HepG2 (cell line): ENCODE data around the gene IRF1. TPM values are rescaled to one million over a fixed set of nuclear protein-coding genes. Genes with fewer than 3 reads are reported as not detected.

Experiments used
- ATAC-seq: fragments of 200-7000 bp; cut with Tn5 transposase; 3 replicates; pipeline ENCODE4 v1.9.1; 2020; ENCODE audit warnings: mild to moderate bottlenecking, moderate library complexity
- BruUV-seq: library from RNA; stranded (reverse); fragments of 400-500 nt; replicated peaks from 2 replicates; lab custom pipeline; 2021; lab: Mats Ljungman, UMichigan
- CTCF ChIA-PET: fragments of 300-600 bp; formaldehyde crosslinking; extraction: SDS; loops from one replicate; lab custom pipeline; 2021; ENCODE audit warnings: low total read pairs, inconsistent platforms, low intra/inter-chr PET ratio; lab: Yijun Ruan, JAX
- POLR2A ChIA-PET: fragments of 350-600 bp; sonication (Branson Sonifier 250); formaldehyde crosslinking; loops from one replicate; lab custom pipeline; 2020; ENCODE audit warnings: antibody characterized with exemption, inconsistent platforms; lab: Yijun Ruan, JAX
- DNase-seq: peaks from one replicate; pipeline ENCODE4 v3.0.0-alpha.2; 2015; ENCODE audit warnings: low spot score
- FAIRE-seq: peaks from 3 replicates; lab custom pipeline; 2011; peaks lifted over from hg19 to GRCh38; lab: Jason Lieb, UNC
- H2AFZ ChIP-seq: one replicate; pipeline ENCODE4 v1.6.1; 2011; ENCODE audit warnings: low read length, inconsistent platforms
- H3K27ac ChIP-seq: fragments of 300-600 bp; 3 replicates; pipeline ENCODE4 v1.8.0; 2011; ENCODE audit warnings: mixed run types, mild to moderate bottlenecking, mixed read lengths, low read length, inconsistent platforms; ENCODE audit not compliant: insufficient read depth; ENCODE audit errors: extremely low read length
- H3K27me3 ChIP-seq, 2 experiments: fragments of 200-600 bp in 1 of 2; 2 replicates in 1 of 2; 3 replicates in 1 of 2; pipeline versions ENCODE4 v1.6.0 to v1.8.0; 2011; ENCODE audit warnings: low read length in 2 of 2, mild to moderate bottlenecking in 2 of 2, moderate library complexity in 2 of 2, inconsistent platforms in 1 of 2; ENCODE audit not compliant: insufficient read depth in 2 of 2, control insufficient read depth in 1 of 2
- H3K36me3 ChIP-seq, 2 experiments: fragments of 200-600 bp in 1 of 2; replicated peaks in 1 of 2; 2 replicates in 1 of 2; 3 replicates in 1 of 2; pipeline versions ENCODE4 v1.5.1 to v1.8.0; 2011; ENCODE audit warnings: low read length in 2 of 2, inconsistent platforms in 1 of 2; ENCODE audit not compliant: insufficient read depth in 2 of 2, control insufficient read depth in 1 of 2
- H3K4me1 ChIP-seq: 2 replicates; pipeline ENCODE4 v1.5.1; 2012; ENCODE audit warnings: low read length, inconsistent platforms; ENCODE audit not compliant: insufficient read depth
- H3K4me2 ChIP-seq: 2 replicates; pipeline ENCODE4 v1.6.0; 2011; ENCODE audit warnings: low read depth, low read length, inconsistent platforms
- H3K4me3 ChIP-seq, 3 experiments: fragments of 200-600 bp in 1 of 3; sonication (generic), shearing (Covaris generic) in 1 of 3; replicated peaks in 1 of 3; 2 replicates each; pipeline ENCODE4 v1.5.1; 2011 to 2016; ENCODE audit warnings: low read length in 3 of 3, inconsistent platforms in 2 of 3, low read depth in 2 of 3, mild to moderate bottlenecking in 2 of 3, control low read depth in 1 of 3, mixed read lengths in 1 of 3; ENCODE audit not compliant: insufficient read depth in 1 of 3
- H3K79me2 ChIP-seq: one replicate; pipeline ENCODE4 v1.6.1; 2011; ENCODE audit warnings: low read length, inconsistent platforms; ENCODE audit not compliant: insufficient read depth
- H3K9ac ChIP-seq: 2 replicates; pipeline ENCODE4 v1.6.0; 2011; ENCODE audit warnings: mild to moderate bottlenecking, low read depth, low read length, inconsistent platforms; ENCODE audit not compliant: insufficient read depth
- H3K9me3 ChIP-seq: 2 replicates; pipeline ENCODE4 v1.5.1; 2012; ENCODE audit warnings: mild to moderate bottlenecking, low read length
- H4K20me1 ChIP-seq: 2 replicates; pipeline ENCODE4 v1.6.0; 2011; ENCODE audit warnings: inconsistent platforms, mild to moderate bottlenecking, low read length, moderate library complexity; ENCODE audit not compliant: insufficient read depth
- CCAR2 ChIP-seq: fragments of 200-400 bp; formaldehyde crosslinking; optimal IDR thresholded peaks from 2 replicates; pipeline ENCODE3; 2018; ENCODE audit warnings: low read depth, mild to moderate bottlenecking, low read length, moderate library complexity
- HOXA5 ChIP-seq: sonication (generic); formaldehyde crosslinking; IDR thresholded peaks from 2 replicates; pipeline ENCODE4 v1.4.0; 2020; ENCODE audit warnings: missing genetic modification reagents
- IKZF4 ChIP-seq: sonication (generic); formaldehyde crosslinking; IDR thresholded peaks from 2 replicates; pipeline ENCODE4 v1.5.1; 2020; ENCODE audit warnings: borderline replicate concordance, mild to moderate bottlenecking, low read depth, missing genetic modification reagents; ENCODE audit errors: not compliant biosample characterization
- KAT2B ChIP-seq: fragments of 150-350 bp; IDR thresholded peaks from 2 replicates; pipeline ENCODE4 v1.6.1; 2014; ENCODE audit warnings: low read depth, low read length, borderline replicate concordance
- KDM1A ChIP-seq: IDR thresholded peaks from 2 replicates; pipeline ENCODE4 v1.6.1; 2016; ENCODE audit warnings: missing compliant biosample characterization
- MEF2D ChIP-seq: sonication (generic); formaldehyde crosslinking; IDR thresholded peaks from 2 replicates; pipeline ENCODE4 v1.5.1; 2020; ENCODE audit warnings: mild to moderate bottlenecking, missing genetic modification reagents
- RXRB ChIP-seq: IDR thresholded peaks from 2 replicates; pipeline ENCODE4 v1.6.1; 2016; ENCODE audit warnings: borderline replicate concordance, missing genetic modification reagents, missing compliant biosample characterization
- ZC3H13 ChIP-seq: sonication (generic); formaldehyde crosslinking; IDR thresholded peaks from 2 replicates; pipeline ENCODE4 v1.8.1; 2023; ENCODE audit warnings: mild to moderate bottlenecking, missing genetic modification reagents, moderate library complexity
- ZNF263 ChIP-seq: sonication (generic); formaldehyde crosslinking; IDR thresholded peaks from 2 replicates; pipeline ENCODE4 v1.4.0; 2020; ENCODE audit warnings: missing genetic modification reagents
- ZNF264 ChIP-seq: sonication (generic); formaldehyde crosslinking; IDR thresholded peaks from 2 replicates; pipeline ENCODE4 v1.4.0; 2020; ENCODE audit warnings: missing genetic modification reagents
- ZNF343 ChIP-seq: sonication (generic); formaldehyde crosslinking; IDR thresholded peaks from 2 replicates; pipeline ENCODE4 v1.4.0; 2020; ENCODE audit warnings: mild to moderate bottlenecking, missing genetic modification reagents
- ZNF557 ChIP-seq: sonication (generic); formaldehyde crosslinking; IDR thresholded peaks from 2 replicates; pipeline ENCODE4 v1.4.0; 2020; ENCODE audit warnings: missing genetic modification reagents
- ZNF567 ChIP-seq: sonication (generic); formaldehyde crosslinking; IDR thresholded peaks from 2 replicates; pipeline ENCODE4 v1.8.1; 2023; ENCODE audit warnings: mild to moderate bottlenecking, missing genetic modification reagents, borderline replicate concordance
- ZNF629 ChIP-seq: sonication (generic); formaldehyde crosslinking; conservative IDR thresholded peaks from 2 replicates; pipeline ENCODE4 v1.5.0; 2020; ENCODE audit warnings: missing genetic modification reagents
- WGBS: methylation state at CpG from one replicate; pipeline ENCODE4 v1.1.6; 2017; ENCODE audit warnings: low lambda C conversion rate; 5-methylcytosine and 5-hydroxymethylcytosine counted together
- in situ Hi-C: cut with HindIII; loops from 2 replicates; pipeline ENCODE4 v1.10.0; 2017; ENCODE audit warnings: low pct_unique_long_range_greater_than_20kb; ENCODE audit not compliant: extremely low pct_ligation_motif_present
- intact Hi-C: fragments of 100-400 bp; cut with micrococcal nuclease; formaldehyde crosslinking; loops from one replicate; pipeline ENCODE4 v1.10.0; 2022; ENCODE audit not compliant: unreplicated experiment
- polyA plus RNA-seq, 8 experiments: library from polyadenylated mRNA; depleted of rRNA in 3 of 8; stranded (reverse) in 7 of 8; unstranded in 1 of 8; fragments of >200 nt; fragmentation: Illumina TruSeq in 4 of 8; extraction: Trizol in 4 of 8; gene quantifications; 2 replicates each; pipeline versions ENCODE4 v1.2.1 to v1.2.3, GENCODE V29; 2011 to 2016; ENCODE audit warnings: low read depth in 4 of 8, missing spikeins in 1 of 8, mixed read lengths in 1 of 8; ENCODE audit not compliant: insufficient read depth in 1 of 8
- total RNA-seq, 5 experiments: library from RNA; depleted of rRNA; stranded (reverse); fragments of >200 nt; fragmentation: Illumina TruSeq; extraction: Trizol; gene quantifications; 2 replicates each; pipeline ENCODE4 v1.2.3, GENCODE V29; 2016; ENCODE audit warnings: low read depth in 1 of 5
- TF ChIP-seq, protein P1 (sequence below): sonication (generic); formaldehyde crosslinking; IDR thresholded peaks from 2 replicates; pipeline ENCODE4; 2020; ENCODE audit warnings: missing genetic modification reagents, mild to moderate bottlenecking, borderline replicate concordance
- TF ChIP-seq, protein P2 (sequence below): sonication (generic); formaldehyde crosslinking; IDR thresholded peaks from 2 replicates; pipeline ENCODE4 v1.8.1; 2022; ENCODE audit warnings: low read depth, mild to moderate bottlenecking, missing genetic modification reagents

Gene IRF1
- total and polyA plus RNA-seq, 2 of the 13 experiments (the other 11 are each of a cell fraction or from before 2014, with no cell fraction given): 4.1 to 8.8 TPM

DNA sequence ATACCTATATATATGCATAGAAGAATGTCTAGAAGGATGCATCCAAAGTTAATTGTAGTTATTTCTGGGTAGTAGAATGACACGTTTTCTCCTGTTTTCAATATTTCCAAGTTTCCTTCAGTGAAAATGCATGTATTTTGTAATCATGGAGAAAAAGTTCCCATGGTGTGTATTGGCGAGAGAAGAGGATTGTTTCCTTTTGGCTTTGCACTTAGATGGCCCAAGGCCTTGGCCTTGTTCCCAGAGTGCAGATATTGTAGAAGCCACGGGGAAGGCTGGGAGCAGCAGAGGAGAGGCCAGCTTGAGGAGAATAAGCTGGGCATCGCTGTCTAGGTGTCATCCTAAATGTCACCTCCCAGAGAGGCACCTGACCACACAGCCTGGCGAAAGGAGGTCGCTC, 44.0 kb downstream of the IRF1 start:
- FAIRE-seq (no peak), ATAC-seq (no peak), DNase-seq (no peak)
- Histone ChIP-seq H2AFZ (no peak overlapping the region), H3K9ac (no peak overlapping the region), H3K79me2 (no peaks in the 10 kb centered on the region), H3K27me3 (no peaks in the 10 kb centered on the region), H3K36me3 (no peaks in the 10 kb centered on the region), H3K4me3 (no peak overlapping the region), H3K9me3 (no peaks in the 10 kb centered on the region), H3K4me1 (no peaks in the 10 kb centered on the region), H3K27ac (no peak overlapping the region), H3K4me2 (no peak overlapping the region), H4K20me1 (no peaks in the 10 kb centered on the region)
- TF ChIP-seq, protein P1, sequence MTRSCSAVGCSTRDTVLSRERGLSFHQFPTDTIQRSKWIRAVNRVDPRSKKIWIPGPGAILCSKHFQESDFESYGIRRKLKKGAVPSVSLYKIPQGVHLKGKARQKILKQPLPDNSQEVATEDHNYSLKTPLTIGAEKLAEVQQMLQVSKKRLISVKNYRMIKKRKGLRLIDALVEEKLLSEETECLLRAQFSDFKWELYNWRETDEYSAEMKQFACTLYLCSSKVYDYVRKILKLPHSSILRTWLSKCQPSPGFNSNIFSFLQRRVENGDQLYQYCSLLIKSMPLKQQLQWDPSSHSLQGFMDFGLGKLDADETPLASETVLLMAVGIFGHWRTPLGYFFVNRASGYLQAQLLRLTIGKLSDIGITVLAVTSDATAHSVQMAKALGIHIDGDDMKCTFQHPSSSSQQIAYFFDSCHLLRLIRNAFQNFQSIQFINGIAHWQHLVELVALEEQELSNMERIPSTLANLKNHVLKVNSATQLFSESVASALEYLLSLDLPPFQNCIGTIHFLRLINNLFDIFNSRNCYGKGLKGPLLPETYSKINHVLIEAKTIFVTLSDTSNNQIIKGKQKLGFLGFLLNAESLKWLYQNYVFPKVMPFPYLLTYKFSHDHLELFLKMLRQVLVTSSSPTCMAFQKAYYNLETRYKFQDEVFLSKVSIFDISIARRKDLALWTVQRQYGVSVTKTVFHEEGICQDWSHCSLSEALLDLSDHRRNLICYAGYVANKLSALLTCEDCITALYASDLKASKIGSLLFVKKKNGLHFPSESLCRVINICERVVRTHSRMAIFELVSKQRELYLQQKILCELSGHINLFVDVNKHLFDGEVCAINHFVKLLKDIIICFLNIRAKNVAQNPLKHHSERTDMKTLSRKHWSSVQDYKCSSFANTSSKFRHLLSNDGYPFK (CRISPR knock-in tag): no peak
- TF ChIP-seq KDM1A (no peak), ZNF263 (CRISPR knock-in tag) (no peak), ZNF264 (CRISPR knock-in tag) (no peak), IKZF4 (no peak), ZC3H13 (CRISPR knock-in tag) (no peak)
- no TSS peak for BruUV-seq
- POLR2A ChIA-PET: interaction anchor here (0.8 to 1.0 kb wide), 2 partner anchors 10 to 50 kb away, joined by 3 to 7 read pairs; no protein-coding TSS in a partner anchor
- CTCF ChIA-PET: no interaction called here
- 66% methylated on average over 6 of the region's 6 CpGs for WGBS
- in situ Hi-C loops: no loop called here
- intact Hi-C loops: no loop called here

DNA sequence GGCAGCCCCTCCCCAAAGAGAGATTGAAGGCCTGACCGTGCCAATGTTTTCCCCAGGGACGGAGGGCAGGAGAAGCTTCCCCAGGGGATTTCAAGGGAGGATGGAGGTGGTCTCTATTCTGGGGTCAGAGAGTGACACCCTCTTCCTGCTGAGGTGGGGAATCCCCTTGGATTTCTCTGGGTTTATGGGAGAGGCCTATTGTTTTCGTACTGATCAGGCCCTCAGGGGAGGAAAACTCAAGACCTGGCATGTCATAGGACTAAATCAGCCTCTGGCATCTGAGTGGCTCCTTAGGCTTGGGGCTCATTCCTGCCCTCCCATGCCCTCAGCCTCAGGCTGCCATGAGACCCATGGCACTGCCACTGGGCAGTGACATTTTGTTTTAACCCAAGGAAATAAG, 44.6 kb downstream of the IRF1 start:
- H3K27ac ChIP-seq: no peak overlapping the region
- no peak overlapping the region for H3K4me3 ChIP-seq
- intact Hi-C loops: no loop called here
- no peak overlapping the region for H2AFZ ChIP-seq
- no TSS peak for BruUV-seq
- ATAC-seq: no peak
- no peaks in the 10 kb centered on the region for H3K4me1 ChIP-seq
- POLR2A ChIA-PET: no interaction called here
- H4K20me1 ChIP-seq: no peaks in the 10 kb centered on the region
- no peaks in the 10 kb centered on the region for H3K36me3 ChIP-seq
- no peaks in the 10 kb centered on the region for H3K79me2 ChIP-seq
- no peaks in the 10 kb centered on the region for H3K27me3 ChIP-seq
- H3K4me2 ChIP-seq: no peak overlapping the region
- in situ Hi-C loops: no loop called here
- no peaks in the 10 kb centered on the region for H3K9me3 ChIP-seq
- CTCF ChIA-PET: no interaction called here
- H3K9ac ChIP-seq: no peak overlapping the region
- no peak for DNase-seq
- FAIRE-seq: no peak
- WGBS: 79% methylated on average over 2 of the region's 3 CpGs
- no peak for TF ChIP-seq MEF2D (CRISPR knock-in tag)
- no peak for TF ChIP-seq ZNF557 (CRISPR knock-in tag)
- no peak for TF ChIP-seq KAT2B
- no peak for TF ChIP-seq ZNF629
- TF ChIP-seq ZNF567 (CRISPR knock-in tag): no peak
- no peak for TF ChIP-seq CCAR2
- TF ChIP-seq HOXA5: no peak
- TF ChIP-seq RXRB: no peak
- TF ChIP-seq, protein P2, sequence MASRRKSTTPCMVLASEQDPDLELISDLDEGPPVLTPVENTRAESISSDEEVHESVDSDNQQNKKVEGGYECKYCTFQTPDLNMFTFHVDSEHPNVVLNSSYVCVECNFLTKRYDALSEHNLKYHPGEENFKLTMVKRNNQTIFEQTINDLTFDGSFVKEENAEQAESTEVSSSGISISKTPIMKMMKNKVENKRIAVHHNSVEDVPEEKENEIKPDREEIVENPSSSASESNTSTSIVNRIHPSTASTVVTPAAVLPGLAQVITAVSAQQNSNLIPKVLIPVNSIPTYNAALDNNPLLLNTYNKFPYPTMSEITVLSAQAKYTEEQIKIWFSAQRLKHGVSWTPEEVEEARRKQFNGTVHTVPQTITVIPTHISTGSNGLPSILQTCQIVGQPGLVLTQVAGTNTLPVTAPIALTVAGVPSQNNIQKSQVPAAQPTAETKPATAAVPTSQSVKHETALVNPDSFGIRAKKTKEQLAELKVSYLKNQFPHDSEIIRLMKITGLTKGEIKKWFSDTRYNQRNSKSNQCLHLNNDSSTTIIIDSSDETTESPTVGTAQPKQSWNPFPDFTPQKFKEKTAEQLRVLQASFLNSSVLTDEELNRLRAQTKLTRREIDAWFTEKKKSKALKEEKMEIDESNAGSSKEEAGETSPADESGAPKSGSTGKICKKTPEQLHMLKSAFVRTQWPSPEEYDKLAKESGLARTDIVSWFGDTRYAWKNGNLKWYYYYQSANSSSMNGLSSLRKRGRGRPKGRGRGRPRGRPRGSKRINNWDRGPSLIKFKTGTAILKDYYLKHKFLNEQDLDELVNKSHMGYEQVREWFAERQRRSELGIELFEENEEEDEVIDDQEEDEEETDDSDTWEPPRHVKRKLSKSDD: no peak
- TF ChIP-seq ZNF343 (CRISPR knock-in tag): no peak
